Esophagus (tissue), 2 donors: ENCODE data around the gene ASB10. TPM values are rescaled to one million over a fixed set of nuclear protein-coding genes. Genes with fewer than 3 reads are reported as not detected.
A peak's percentile ranks its signal among the peaks of the same experiment; 100 is the strongest.

ENCODE experiments used
- H3K27ac ChIP-seq, 2 donors: one replicate each; pipeline ENCODE4 v1.5.1; 2013; ENCODE audit warnings: low read depth in 2 of 2, mild to moderate bottlenecking in 2 of 2, inconsistent platforms in 1 of 2, low read length in 1 of 2, moderate library complexity in 1 of 2
- H3K27me3 ChIP-seq, 2 donors: one replicate each; pipeline ENCODE4 v1.6.1; 2013; ENCODE audit warnings: low read length in 2 of 2, control low read depth in 1 of 2, mild to moderate bottlenecking in 1 of 2; ENCODE audit not compliant: insufficient read depth in 2 of 2, control insufficient read depth in 1 of 2
- H3K36me3 ChIP-seq, 2 donors: one replicate each; pipeline ENCODE4 v1.6.1; 2013; ENCODE audit warnings: low read length in 1 of 2; ENCODE audit not compliant: control insufficient read depth in 2 of 2, insufficient read depth in 2 of 2
- H3K4me1 ChIP-seq, 2 donors: one replicate each; pipeline ENCODE4 v1.6.1; 2013; ENCODE audit warnings: low read length in 1 of 2; ENCODE audit not compliant: control insufficient read depth in 2 of 2, insufficient read depth in 2 of 2
- H3K4me3 ChIP-seq, 2 donors: one replicate each; pipeline ENCODE4 v1.5.1; 2013; ENCODE audit warnings: low read length in 2 of 2, mild to moderate bottlenecking in 2 of 2, low read depth in 1 of 2, moderate library complexity in 1 of 2
- H3K9me3 ChIP-seq, 2 donors: one replicate each; pipeline ENCODE4 v1.6.1; 2013; ENCODE audit warnings: mild to moderate bottlenecking in 2 of 2, low read depth in 1 of 2, low read length in 1 of 2, moderate library complexity in 1 of 2; ENCODE audit not compliant: control insufficient read depth in 2 of 2, insufficient read depth in 1 of 2
- WGBS, 2 donors: extraction: QIAGEN DNeasy Blood & Tissue Kit; methylation state at CpG; one replicate each; pipeline ENCODE4 v1.1.7; 2013; 5-methylcytosine and 5-hydroxymethylcytosine counted together
- polyA plus RNA-seq, 2 donors: library from polyadenylated mRNA; stranded (reverse); fragments of 200-250 nt; gene quantifications; one replicate each; pipeline ENCODE4 v1.2.3, GENCODE V29; 2013
- donor health status: healthy with polysubstance abuse.
- donor health status: Bipolar disorder and iron deficiency.

ASB10 gene
- polyA plus RNA-seq, 2 donors, result 0.01 TPM; not detected in 1

GRCh38 chr7:151128144-151128543 is 58.9 kb downstream of the ASB10 start:
- peaks cover 3 to 61% of the 10 kb centered on the region in 2 donors for H3K36me3 ChIP-seq
- WGBS, 2 donors, result 82 to 90% methylated on average over 14 of the region's 14 CpGs
- no peaks in the 10 kb centered on the region for H3K27me3 ChIP-seq
- no peak overlapping the region for H3K4me3 ChIP-seq
- peaks cover 0 to 21% of the 10 kb centered on the region in 2 donors for H3K4me1 ChIP-seq
- no peak overlapping the region for H3K27ac ChIP-seq
- H3K9me3 ChIP-seq, result no peaks in the 10 kb centered on the region

GRCh38 chr7:151126491-151127137 is 60.4 kb downstream of the ASB10 start:
- WGBS, 2 donors, result 53 to 65% methylated on average over 19 of the region's 19 CpGs

GRCh38 chr7:151125846-151126481 is 61.1 kb downstream of the ASB10 start:
- peaks cover 5 to 60% of the 10 kb centered on the region in 2 donors for H3K36me3 ChIP-seq
- no peaks in the 10 kb centered on the region for H3K27me3 ChIP-seq
- peak overlapping the region; percentile 3 to 70 for H3K27ac ChIP-seq
- H3K4me1 ChIP-seq, result peaks cover 0 to 21% of the 10 kb centered on the region in 2 donors
- WGBS, 2 donors, result 27 to 32% methylated on average over 49 to 58 of the region's 58 CpGs
- H3K9me3 ChIP-seq, result no peaks in the 10 kb centered on the region
- peak overlapping the region; percentile 12 to 25 for H3K4me3 ChIP-seq

More at GRCh38 chr7:151126491-151127137, 60.4 kb downstream of the ASB10 start:
- H3K4me1 ChIP-seq, result peaks cover 0 to 21% of the 10 kb centered on the region in 2 donors
- H3K27me3 ChIP-seq, result no peaks in the 10 kb centered on the region
- peaks cover 2 to 58% of the 10 kb centered on the region in 2 donors for H3K36me3 ChIP-seq
- H3K27ac ChIP-seq, result peak overlapping the region; percentile 3 to 70
- H3K9me3 ChIP-seq, result no peaks in the 10 kb centered on the region
- no peak overlapping the region for H3K4me3 ChIP-seq

Other genes with a start within 250 kb of the ASB10 start
- gene KCNH2, start 208.9 kb downstream of the ASB10 start, polyA plus RNA-seq, result 1 to 10 TPM in 1 of 2 donors, under 1 TPM in 1; 0.88 to 2.0 TPM
- gene NOS3, start 196.2 kb downstream of the ASB10 start, polyA plus RNA-seq, result 1 to 10 TPM; 4.5 to 4.9 TPM
- gene ATG9B, start 162.8 kb downstream of the ASB10 start, polyA plus RNA-seq, result 100 to 1,000 TPM in 1 of 2 donors, 10 to 100 TPM in 1; 36.0 to 143 TPM
- gene ABCB8, start 158.8 kb downstream of the ASB10 start, polyA plus RNA-seq, result 10 to 100 TPM; 24.0 to 27.6 TPM
- 1 to 10 TPM; 1.1 to 4.2 TPM for gene ASIC3, start 138.7 kb downstream of the ASB10 start, polyA plus RNA-seq
- gene CDK5, start 129.4 kb downstream of the ASB10 start, polyA plus RNA-seq, result 1 to 10 TPM; 5.2 to 9.7 TPM
- 10 to 100 TPM; 35.7 to 45.5 TPM for gene SLC4A2, start 127.7 kb downstream of the ASB10 start, polyA plus RNA-seq
- gene FASTK, start 106.4 kb downstream of the ASB10 start, polyA plus RNA-seq, result 100 to 1,000 TPM in 1 of 2 donors, 10 to 100 TPM in 1; 80.0 to 144 TPM
- gene TMUB1, start 103.8 kb downstream of the ASB10 start, polyA plus RNA-seq, result 10 to 100 TPM; 33.4 to 64.2 TPM
- 10 to 100 TPM; 60.8 to 98.8 TPM for gene AGAP3, start 100.8 kb downstream of the ASB10 start, polyA plus RNA-seq
- gene GBX1, start 19.6 kb downstream of the ASB10 start, polyA plus RNA-seq, result not detected
- gene H2BK1, start 23.2 kb upstream of the ASB10 start, polyA plus RNA-seq, result not detected
- gene ABCF2, start 40.0 kb upstream of the ASB10 start, polyA plus RNA-seq, result 10 to 100 TPM in 1 of 2 donors, 1 to 10 TPM in 1; 8.6 to 19.8 TPM
- 10 to 100 TPM; 10.8 to 13.6 TPM for gene CHPF2, start 45.2 kb upstream of the ASB10 start, polyA plus RNA-seq
- 1 to 10 TPM; 7.5 to 8.3 TPM for gene SMARCD3, start 61.4 kb upstream of the ASB10 start, polyA plus RNA-seq
- gene NUB1, start 154.6 kb upstream of the ASB10 start, polyA plus RNA-seq, result 10 to 100 TPM; 12.1 to 15.5 TPM
- gene WDR86, start 222.8 kb upstream of the ASB10 start, polyA plus RNA-seq, result under 1 TPM; 0.28 to 0.86 TPM